Activated CD4-positive, alpha-beta memory T cell treated with anti-CD3 and anti-CD28 coated beads for 36 hours (primary cell): Measurements from ENCODE around the gene ZFAND6. TPM values are rescaled to one million over a fixed set of nuclear protein-coding genes. Genes with fewer than 3 reads are reported as not detected.
"Not testable (repeated sequence)": the region's sequence is repeated elsewhere in the genome, so short reads cannot be mapped to it uniquely, and the experiment has no call there.

ENCODE experiments used
- CTCF ChIA-PET: fragments of 350-600 bp; sonication (Branson Sonifier 250); formaldehyde crosslinking; loops from one replicate; lab custom pipeline; 2021; ENCODE audit warnings: antibody characterized with exemption, inconsistent platforms; lab: Charles Lee
- POLR2A ChIA-PET: fragments of 350-600 bp; sonication (Branson Sonifier 250); formaldehyde crosslinking; loops from one replicate; lab custom pipeline; 2021; ENCODE audit warnings: antibody characterized with exemption; lab: Charles Lee
- DNase-seq: peaks from one replicate; pipeline ENCODE4 v3.0.0-alpha.2; 2020
- H3K27ac Mint-ChIP-seq: one replicate; pipeline ENCODE4 v1.8.0; 2021; ENCODE audit warnings: mixed read lengths
- H3K27me3 Mint-ChIP-seq: one replicate; pipeline ENCODE4 v1.8.0; 2021; ENCODE audit warnings: mixed read lengths
- H3K36me3 Mint-ChIP-seq: one replicate; pipeline ENCODE4 v1.8.0; 2021; ENCODE audit warnings: mixed read lengths
- H3K4me1 Mint-ChIP-seq: one replicate; pipeline ENCODE4 v1.8.0; 2021; ENCODE audit warnings: low read depth, mixed read lengths
- H3K4me3 Mint-ChIP-seq: one replicate; pipeline ENCODE4 v1.8.0; 2021; ENCODE audit warnings: mild to moderate bottlenecking, mixed read lengths
- H3K9me3 Mint-ChIP-seq: one replicate; pipeline ENCODE4 v1.8.0; 2021; ENCODE audit warnings: mixed read lengths
- intact Hi-C: fragments of 100-400 bp; cut with micrococcal nuclease; formaldehyde crosslinking; loops from one replicate; pipeline ENCODE4 v1.15.1; 2023
- total RNA-seq, 2 experiments: library from RNA; stranded (reverse); gene quantifications; one replicate each; pipeline ENCODE4 v1.2.3, GENCODE V29; 2021

Gene ZFAND6
- total RNA-seq: 10 to 100 TPM; 32.2 to 33.4 TPM

DNA sequence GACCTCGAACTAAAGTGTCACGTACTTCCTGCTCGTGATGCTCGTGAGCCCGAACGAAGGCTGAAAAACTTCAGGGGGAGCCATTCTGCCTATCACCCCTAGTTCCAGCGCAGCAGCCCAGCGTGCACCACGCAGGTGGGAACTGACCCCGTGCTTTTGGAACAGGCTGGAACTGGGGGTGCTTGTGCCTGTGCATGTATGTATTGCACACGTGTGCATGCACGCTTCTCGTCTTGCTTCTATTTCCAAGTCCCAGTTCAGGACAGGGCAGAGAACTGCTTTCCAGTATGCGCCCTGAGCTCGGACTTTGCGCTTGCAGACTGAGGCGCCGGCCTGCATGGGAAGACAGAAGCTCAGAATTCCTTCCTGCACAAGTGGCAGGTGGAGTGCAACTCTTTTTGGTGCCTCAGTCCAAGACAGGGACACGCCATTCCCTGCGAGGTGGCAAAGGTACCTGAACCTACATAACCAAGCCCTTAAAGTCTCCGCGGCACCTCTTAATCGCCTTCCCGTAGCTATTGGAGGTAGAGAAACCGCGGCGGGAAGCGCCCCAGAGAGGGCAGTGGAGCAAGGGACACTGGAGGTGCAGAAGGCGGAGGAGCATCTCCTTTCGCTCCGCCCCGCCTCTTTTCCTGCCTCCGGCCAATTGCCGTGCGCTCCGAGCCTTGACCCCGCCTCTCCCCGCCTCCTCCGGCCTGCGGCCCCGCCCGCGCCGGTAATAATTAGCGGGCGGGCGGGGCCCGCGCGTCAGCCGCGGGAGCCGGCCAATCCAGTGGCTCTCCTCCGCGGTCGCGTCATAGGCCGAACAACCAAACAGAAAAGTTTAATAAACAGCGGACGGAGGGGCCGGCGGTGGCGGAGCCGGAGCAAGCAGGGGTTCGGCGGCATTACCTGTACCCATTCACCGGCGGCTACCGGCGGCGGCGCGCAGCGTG lies at the start of gene ZFAND6:
Gene ZFAND6, plus strand, starts transcription at position 826 of the 935 bp plus-strand sequence. CDS start 60,669 bp downstream, outside the sequence.
- H3K27ac Mint-ChIP-seq: peak within 1 kb of the TSS; percentile 90
- peaks cover 35% of the 10 kb centered on the region for H3K4me1 Mint-ChIP-seq
- no peaks in the 10 kb centered on the region for H3K9me3 Mint-ChIP-seq
- CTCF ChIA-PET: interaction anchor here (0.7 to 1.7 kb wide), 5 partner anchors 26 to 205 kb away, joined by 3 to 5 read pairs (median 4); no protein-coding TSS in a partner anchor
- intact Hi-C loops: loop anchor here (1.0 to 2.0 kb wide), 7 partner anchors 13 to 162 kb away; partner anchors contain the start of genes BCL2A1, FAH and MTHFS
- no peaks in the 10 kb centered on the region for H3K36me3 Mint-ChIP-seq
- peak; percentile 97 for DNase-seq
- H3K4me3 Mint-ChIP-seq: peak within 1 kb of the TSS; percentile 81
- POLR2A ChIA-PET: interaction anchor here (0.6 to 3.2 kb wide), 7 partner anchors 13 to 1179 kb away, joined by 3 to 30 read pairs (median 6); partner anchors contain the start of genes BCL2A1 and FAH
- no peaks in the 10 kb centered on the region for H3K27me3 Mint-ChIP-seq

DNA sequence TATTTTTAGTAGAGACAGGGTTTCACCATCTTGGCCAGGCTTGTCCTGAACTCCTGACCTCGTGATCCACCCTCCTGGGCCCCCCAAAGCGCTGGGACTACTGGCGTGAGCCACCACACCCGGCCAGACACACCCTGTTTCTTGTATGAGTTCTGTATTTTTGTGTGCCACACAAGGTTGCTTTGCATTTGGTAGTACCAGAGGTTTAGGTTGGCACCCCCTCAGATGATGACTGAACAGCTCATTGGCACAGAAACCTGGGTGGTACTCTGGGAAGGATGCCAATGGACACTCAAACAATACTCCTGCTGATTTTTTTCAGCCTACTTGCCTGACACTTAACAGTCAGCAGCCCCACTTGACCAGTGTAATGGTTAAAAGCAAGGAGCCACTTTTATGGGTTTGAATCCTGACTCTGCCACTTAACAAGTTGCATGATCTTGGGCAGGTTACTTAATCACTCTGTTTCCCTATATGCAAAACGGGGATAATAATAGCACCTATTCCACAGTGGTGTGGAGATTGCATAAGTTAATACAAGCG lies 49.3 kb upstream of the ZFAND6 start:
- Mint-ChIP-seq H3K4me1 (peaks cover 14% of the 10 kb centered on the region), H3K9me3 (no peaks in the 10 kb centered on the region), H3K36me3 (no peaks in the 10 kb centered on the region), H3K27ac (no peak overlapping the region), H3K27me3 (no peaks in the 10 kb centered on the region), H3K4me3 (no peak overlapping the region)
- intact Hi-C loops: no loop called here
- no peak for DNase-seq
- ChIA-PET CTCF (no interaction called here), POLR2A (interaction anchor here (1.5 to 1.6 kb wide), 2 partner anchors 43 to 143 kb away, joined by 3 to 5 read pairs; partner anchors contain the start of gene FAH)

- DNase-seq: peak; percentile 65
- intact Hi-C loops: loop anchor here (1.0 kb wide), 1 partner anchor 48 kb away; the partner anchor contains the start of gene ZFAND6
- H3K36me3 Mint-ChIP-seq, H3K9me3 Mint-ChIP-seq, H3K4me3 Mint-ChIP-seq, CTCF ChIA-PET, H3K27me3 Mint-ChIP-seq, H3K27ac Mint-ChIP-seq: not testable (repeated sequence)
- POLR2A ChIA-PET: interaction anchor here (1.0 to 1.5 kb wide), 2 partner anchors 40 to 142 kb away, joined by 3 read pairs; partner anchors contain the start of genes BCL2A1 and FAH
- peaks cover 14% of the 10 kb centered on the region for H3K4me1 Mint-ChIP-seq
Observed at GRCh38 chr15:80011041-80011523, 48.4 kb upstream of the ZFAND6 start.

- ChIA-PET CTCF (no interaction called here), POLR2A (interaction anchor here (1.0 kb wide), 1 partner anchor 41 kb away, joined by 3 read pairs; the partner anchor contains the start of gene BCL2A1)
- Mint-ChIP-seq H3K9me3 (no peaks in the 10 kb centered on the region), H3K27ac (no peak overlapping the region), H3K36me3 (no peaks in the 10 kb centered on the region), H3K4me3 (no peak overlapping the region), H3K4me1 (peaks cover 14% of the 10 kb centered on the region), H3K27me3 (no peaks in the 10 kb centered on the region)
- DNase-seq: no peak
- intact Hi-C loops: loop anchor here (1.0 kb wide), 1 partner anchor 48 kb away; the partner anchor contains the start of gene ZFAND6
Observed at GRCh38 chr15:80011596-80011995, 47.9 kb upstream of the ZFAND6 start.

GRCh38 chr15:80012060-80012726 lies 47.3 kb upstream of the ZFAND6 start:
- POLR2A ChIA-PET: no interaction called here
- Mint-ChIP-seq H3K9me3 (no peaks in the 10 kb centered on the region), H3K4me3 (no peak overlapping the region), H3K36me3 (no peaks in the 10 kb centered on the region), H3K27ac (no peak overlapping the region), H3K27me3 (no peaks in the 10 kb centered on the region), H3K4me1 (peaks cover 14% of the 10 kb centered on the region)
- no peak for DNase-seq
- CTCF ChIA-PET: no interaction called here
- intact Hi-C loops: no loop called here

- H3K4me3 Mint-ChIP-seq, H3K27ac Mint-ChIP-seq, H3K27me3 Mint-ChIP-seq, intact Hi-C loops, POLR2A ChIA-PET, DNase-seq, H3K9me3 Mint-ChIP-seq, H3K36me3 Mint-ChIP-seq: not testable (repeated sequence)
- CTCF ChIA-PET: interaction anchor here (1.0 kb wide), 1 partner anchor 161 kb away, joined by 3 read pairs; no protein-coding TSS in a partner anchor
- peaks cover 16% of the 10 kb centered on the region for H3K4me1 Mint-ChIP-seq
Observed at GRCh38 chr15:80014186-80014585, 45.3 kb upstream of the ZFAND6 start.

GRCh38 chr15:80015156-80015555 lies 44.3 kb upstream of the ZFAND6 start:
- POLR2A ChIA-PET: no interaction called here
- Mint-ChIP-seq H3K27ac (no peak overlapping the region), H3K9me3 (no peaks in the 10 kb centered on the region), H3K4me1 (peaks cover 16% of the 10 kb centered on the region), H3K36me3 (no peaks in the 10 kb centered on the region), H3K27me3 (no peaks in the 10 kb centered on the region), H3K4me3 (no peak overlapping the region)
- CTCF ChIA-PET: no interaction called here
- DNase-seq: no peak
- intact Hi-C loops: no loop called here

DNA sequence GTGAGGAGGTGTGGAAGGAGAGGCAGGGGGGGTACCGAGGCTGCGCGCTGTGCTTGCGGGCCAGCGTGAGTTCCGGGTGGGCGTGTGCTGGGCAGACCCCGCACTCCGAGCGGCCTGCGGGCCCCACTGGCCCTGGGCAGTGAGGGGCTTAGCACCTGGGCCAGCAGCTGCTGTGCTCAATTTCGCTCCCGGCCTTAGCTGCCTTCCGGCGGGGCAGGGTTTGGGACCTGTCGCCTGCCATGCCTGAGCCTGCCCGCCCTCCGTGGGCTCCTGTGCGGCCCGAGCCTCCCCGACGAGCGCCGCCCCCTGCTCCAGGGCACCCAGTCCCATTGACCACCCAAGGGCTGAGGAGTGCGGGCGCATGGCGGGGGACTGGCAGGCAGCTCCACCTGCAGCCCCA lies 43.0 kb upstream of the ZFAND6 start:
- POLR2A ChIA-PET, CTCF ChIA-PET, DNase-seq, H3K27me3 Mint-ChIP-seq, H3K27ac Mint-ChIP-seq, H3K4me3 Mint-ChIP-seq, H3K36me3 Mint-ChIP-seq, intact Hi-C loops, H3K9me3 Mint-ChIP-seq: not testable (repeated sequence)
- H3K4me1 Mint-ChIP-seq: peaks cover 13% of the 10 kb centered on the region

DNA sequence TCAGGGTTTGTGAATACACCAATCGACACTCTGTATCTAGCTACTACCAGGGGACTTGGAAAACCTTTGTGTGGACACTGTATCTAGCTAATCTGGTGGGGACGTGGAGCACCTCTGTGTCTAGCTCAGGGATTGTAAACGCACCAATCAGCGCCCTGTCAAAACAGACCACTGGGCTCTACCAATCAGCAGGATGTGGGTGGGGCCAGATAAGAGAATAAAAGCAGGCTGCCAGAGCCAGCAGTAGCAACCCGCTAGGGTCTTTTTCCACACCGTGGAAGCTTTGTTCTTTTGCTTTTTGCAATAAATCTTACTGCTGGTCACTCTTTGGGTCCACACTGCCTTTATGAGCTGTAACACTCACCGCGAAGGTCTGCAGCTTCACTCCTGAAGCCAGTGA lies 42.3 kb upstream of the ZFAND6 start:
- CTCF ChIA-PET: interaction anchor here (0.9 to 1.1 kb wide), 2 partner anchors 14 to 164 kb away, joined by 3 read pairs; no protein-coding TSS in a partner anchor
- intact Hi-C loops: not testable (repeated sequence)

GRCh38 chr15:80019168-80019745 lies 40.2 kb upstream of the ZFAND6 start:
- Mint-ChIP-seq H3K27me3 (peaks cover 8% of the 10 kb centered on the region), H3K9me3 (no peaks in the 10 kb centered on the region), H3K36me3 (no peaks in the 10 kb centered on the region), H3K4me3 (no peak overlapping the region), H3K4me1 (peaks cover 16% of the 10 kb centered on the region), H3K27ac (no peak overlapping the region)
- no peak for DNase-seq
- POLR2A ChIA-PET: no interaction called here
- intact Hi-C loops: no loop called here
- CTCF ChIA-PET: no interaction called here

More for the DNA sequence above, 42.3 kb upstream of the ZFAND6 start:
- not testable (repeated sequence) for H3K36me3 Mint-ChIP-seq, H3K9me3 Mint-ChIP-seq, DNase-seq, H3K4me3 Mint-ChIP-seq, H3K27ac Mint-ChIP-seq, H3K27me3 Mint-ChIP-seq
- H3K4me1 Mint-ChIP-seq: peaks cover 16% of the 10 kb centered on the region
- POLR2A ChIA-PET: interaction anchor here (0.7 kb wide), 1 partner anchor 143 kb away, joined by 3 read pairs; no protein-coding TSS in a partner anchor

GRCh38 chr15:80020149-80020548 lies 39.3 kb upstream of the ZFAND6 start:
- CTCF ChIA-PET, H3K27ac Mint-ChIP-seq, intact Hi-C loops, H3K27me3 Mint-ChIP-seq, H3K9me3 Mint-ChIP-seq, POLR2A ChIA-PET, H3K36me3 Mint-ChIP-seq, H3K4me3 Mint-ChIP-seq, DNase-seq: not testable (repeated sequence)
- peaks cover 16% of the 10 kb centered on the region for H3K4me1 Mint-ChIP-seq
